Neuronal stem cell (in vitro differentiated cells): ENCODE data around the gene TNFRSF4.

Experiments
- DNase-seq: peaks from one replicate; pipeline ENCODE4 v3.0.0-alpha.2; 2013; ENCODE audit warnings: low spot score
- H2AFZ ChIP-seq: one replicate; pipeline ENCODE4 v1.6.1; 2013; ENCODE audit warnings: mild to moderate bottlenecking, low read length, inconsistent platforms
- H2AK5ac ChIP-seq: 2 replicates; pipeline ENCODE4 v1.6.1; 2013; ENCODE audit warnings: low read depth, mild to moderate bottlenecking, inconsistent platforms, low read length, moderate library complexity, mixed read lengths
- H2BK120ac ChIP-seq: 2 replicates; pipeline ENCODE4 v1.6.1; 2013; ENCODE audit warnings: low read depth, mild to moderate bottlenecking, inconsistent platforms, low read length, moderate library complexity, mixed read lengths
- H2BK12ac ChIP-seq: one replicate; pipeline ENCODE4 v1.6.1; 2013; ENCODE audit warnings: low read length, inconsistent platforms
- H2BK15ac ChIP-seq: 2 replicates; pipeline ENCODE4 v1.6.1; 2013; ENCODE audit warnings: mild to moderate bottlenecking, low read length, inconsistent platforms, mixed read lengths
- H2BK5ac ChIP-seq: one replicate; pipeline ENCODE4 v1.6.1; 2013; ENCODE audit warnings: inconsistent platforms, mild to moderate bottlenecking, low read length, moderate library complexity
- H3K14ac ChIP-seq: one replicate; pipeline ENCODE4 v1.6.1; 2013; ENCODE audit warnings: low read length, inconsistent platforms
- H3K18ac ChIP-seq: 2 replicates; pipeline ENCODE4 v1.6.1; 2013; ENCODE audit warnings: low read length, inconsistent platforms
- H3K23ac ChIP-seq: 2 replicates; pipeline ENCODE4 v1.6.1; 2013; ENCODE audit warnings: low read depth, mild to moderate bottlenecking, mixed read lengths, low read length, inconsistent platforms; ENCODE audit not compliant: poor library complexity
- H3K27ac ChIP-seq: replicated peaks from 3 replicates; pipeline ENCODE4 v1.5.1; 2013; ENCODE audit warnings: low read length, inconsistent platforms
- H3K27me3 ChIP-seq, 3 experiments: 2 replicates each; pipeline ENCODE4 v1.6.1; 2013; ENCODE audit warnings: low read length in 3 of 3, mild to moderate bottlenecking in 2 of 3, inconsistent platforms in 1 of 3, low read depth in 1 of 3, mixed read lengths in 1 of 3, moderate library complexity in 1 of 3; ENCODE audit not compliant: control insufficient read depth in 3 of 3, insufficient read depth in 3 of 3
- H3K36me3 ChIP-seq, 2 donors: replicated peaks in 1 of 2; 2 replicates each; pipeline ENCODE4 v1.6.1; 2013; ENCODE audit warnings: low read length in 2 of 2; ENCODE audit not compliant: control insufficient read depth in 2 of 2, insufficient read depth in 2 of 2
- H3K4ac ChIP-seq: 2 replicates; pipeline ENCODE4 v1.6.1; 2013; ENCODE audit warnings: inconsistent platforms, mild to moderate bottlenecking, low read length, moderate library complexity
- H3K4me1 ChIP-seq, 2 donors: 1 replicate in 1 of 2; 2 replicates in 1 of 2; pipeline ENCODE4 v1.6.1; 2013; ENCODE audit warnings: low read length in 2 of 2, low read depth in 1 of 2; ENCODE audit not compliant: control insufficient read depth in 2 of 2, insufficient read depth in 1 of 2
- H3K4me2 ChIP-seq: one replicate; pipeline ENCODE4 v1.6.1; 2013; ENCODE audit warnings: mild to moderate bottlenecking, low read length, inconsistent platforms; ENCODE audit not compliant: insufficient read depth, poor library complexity, severe bottlenecking
- H3K4me3 ChIP-seq, 2 donors: 2 replicates each; pipeline ENCODE4 v1.5.1; 2013; ENCODE audit warnings: low read length in 2 of 2, mild to moderate bottlenecking in 2 of 2, inconsistent platforms in 1 of 2, moderate library complexity in 1 of 2
- H3K79me1 ChIP-seq: one replicate; pipeline ENCODE4 v1.6.1; 2013; ENCODE audit warnings: low read depth, mild to moderate bottlenecking, inconsistent platforms, low read length, moderate library complexity
- H3K9ac ChIP-seq: one replicate; pipeline ENCODE4 v1.6.1; 2013; ENCODE audit warnings: mild to moderate bottlenecking, low read depth, low read length, inconsistent platforms; ENCODE audit not compliant: poor library complexity
- H3K9me3 ChIP-seq, 2 donors: replicated peaks in 1 of 2; 2 replicates each; pipeline versions ENCODE3 to v1.6.1; 2013; ENCODE audit warnings: low read length in 2 of 2, mild to moderate bottlenecking in 2 of 2, inconsistent platforms in 1 of 2, low read depth in 1 of 2, mixed read lengths in 1 of 2, moderate library complexity in 1 of 2; ENCODE audit not compliant: control insufficient read depth in 2 of 2, insufficient read depth in 1 of 2
- H4K8ac ChIP-seq: one replicate; pipeline ENCODE4 v1.6.1; 2013; ENCODE audit warnings: low read depth, mild to moderate bottlenecking, inconsistent platforms, low read length, moderate library complexity
- H4K91ac ChIP-seq: one replicate; pipeline ENCODE4 v1.6.1; 2013; ENCODE audit warnings: low read length, low read depth, mild to moderate bottlenecking, inconsistent platforms; ENCODE audit not compliant: poor library complexity
- WGBS, 2 donors: extraction: QIAGEN DNeasy Blood & Tissue Kit; methylation state at CpG; one replicate each; pipeline ENCODE4 v1.1.7; 2013; ENCODE audit warnings: missing lambda C conversion rate in 2 of 2, mixed read lengths in 1 of 2; ENCODE audit not compliant: insufficient read length in 2 of 2, insufficient replicate concordance in 1 of 2; ENCODE audit errors: extremely low coverage in 2 of 2; 5-methylcytosine and 5-hydroxymethylcytosine counted together

Gene TNFRSF4

DNA sequence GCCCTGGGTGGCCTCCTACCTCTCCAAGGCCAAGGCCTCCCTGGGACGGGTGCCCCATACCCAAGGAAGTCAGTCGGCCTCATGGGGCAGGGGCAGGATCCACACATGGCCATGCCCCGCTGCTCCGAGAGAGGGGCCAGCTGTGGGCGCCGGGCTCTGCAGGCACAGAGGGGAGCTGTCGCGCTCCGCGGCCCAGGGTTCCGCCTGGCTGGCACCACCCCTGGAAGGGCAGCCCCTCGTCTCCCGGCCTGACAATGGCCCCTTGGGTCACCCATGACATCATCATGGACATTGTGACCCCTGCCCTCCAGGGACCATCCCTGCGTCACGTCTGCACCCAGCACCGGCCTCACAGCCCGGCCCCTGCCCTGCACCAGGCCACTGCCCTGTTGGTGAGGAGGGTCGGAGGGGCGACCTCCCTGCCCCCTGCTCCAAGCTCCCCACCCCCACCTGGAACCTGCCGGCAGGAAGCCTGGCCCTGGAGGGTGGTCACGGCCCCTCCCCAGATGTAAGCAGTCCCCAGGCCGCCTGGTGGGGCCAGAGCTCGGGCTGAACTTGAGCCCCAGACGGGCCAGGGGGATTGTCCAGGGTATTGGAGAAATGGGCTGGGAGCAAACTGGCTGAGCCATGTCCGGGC lies 34.5 kb downstream of the TNFRSF4 start:
- Histone ChIP-seq H3K4me2 (no peak overlapping the region), H3K23ac (peak overlapping the region; percentile 89), H2BK5ac (no peak overlapping the region), H2BK12ac (no peak overlapping the region), H3K9ac (no peak overlapping the region), H3K4ac (no peak overlapping the region), H3K4me3 (no peak overlapping the region), H2AFZ (no peak overlapping the region), H3K14ac (peak overlapping the region; percentile 56), H3K9me3 (peaks cover 0 to 7% of the 10 kb centered on the region in 2 donors), H3K27me3 (peaks cover 0 to 33% (median 10%) of the 10 kb centered on the region in 3 experiments), H4K8ac (no peak overlapping the region), H3K27ac (no peak overlapping the region), H2AK5ac (peak overlapping the region; percentile 96), H3K79me1 (peaks cover 6% of the 10 kb centered on the region), H3K18ac (peak overlapping the region; percentile 48), H3K4me1 (peaks cover 6 to 8% of the 10 kb centered on the region in 2 donors), H3K36me3 (no peaks in the 10 kb centered on the region), H4K91ac (no peak overlapping the region), H2BK15ac (peak overlapping the region; percentile 89), H2BK120ac (no peak overlapping the region)
- no CpG with 5 or more reads among the region's 25 CpGs for WGBS, 2 donors
- no peak for DNase-seq

DNA sequence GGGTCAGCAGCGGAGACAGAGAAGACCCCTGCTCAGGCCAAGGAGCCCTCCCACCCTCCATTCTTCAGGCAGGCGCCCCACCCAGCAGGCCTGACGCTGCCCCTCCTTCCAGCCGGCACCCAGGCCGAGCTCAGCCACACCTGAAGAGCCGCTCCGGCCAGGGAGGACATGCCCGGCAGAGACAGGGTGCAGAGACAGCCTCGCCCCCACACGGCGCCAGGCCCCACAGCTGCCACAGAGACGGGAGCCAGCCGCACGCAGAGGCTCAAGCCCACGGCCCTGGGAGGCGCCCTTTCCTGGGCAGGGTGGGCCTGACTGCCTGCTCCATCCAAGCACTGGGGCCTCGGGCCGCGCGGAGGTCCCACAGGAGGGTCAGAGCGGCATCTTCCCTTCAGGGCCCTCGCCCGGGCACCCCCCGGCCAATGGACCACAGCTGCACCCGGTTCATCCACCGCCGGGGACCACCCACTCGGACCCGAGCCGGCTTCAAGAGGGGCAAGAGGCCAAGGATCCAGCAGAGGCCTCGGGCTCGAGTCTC lies 35.1 kb downstream of the TNFRSF4 start:
- H4K8ac ChIP-seq, result no peak overlapping the region
- peak overlapping the region; percentile 56 for H3K14ac ChIP-seq
- H3K9ac ChIP-seq, result peak overlapping the region; percentile 77
- H3K27ac ChIP-seq, result no peak overlapping the region
- H3K4me3 ChIP-seq, result no peak overlapping the region
- peaks cover 4% of the 10 kb centered on the region for H3K79me1 ChIP-seq
- peak overlapping the region; percentile 90 for H3K18ac ChIP-seq
- H4K91ac ChIP-seq, result no peak overlapping the region
- no CpG with 5 or more reads among the region's 32 CpGs for WGBS, 2 donors
- peak overlapping the region; percentile 96 for H2AK5ac ChIP-seq
- H2BK120ac ChIP-seq, result no peak overlapping the region
- peaks cover 9 to 12% of the 10 kb centered on the region in 2 donors for H3K4me1 ChIP-seq
- no peaks in the 10 kb centered on the region for H3K36me3 ChIP-seq
- peak overlapping the region; percentile 89 for H2BK15ac ChIP-seq
- H3K4me2 ChIP-seq, result no peak overlapping the region
- H2BK5ac ChIP-seq, result no peak overlapping the region
- H3K23ac ChIP-seq, result peak overlapping the region; percentile 89
- no peak for DNase-seq
- H3K9me3 ChIP-seq, result peaks cover 0 to 7% of the 10 kb centered on the region in 2 donors
- peaks cover 0 to 38% (median 10%) of the 10 kb centered on the region in 3 experiments for H3K27me3 ChIP-seq
- no peak overlapping the region for H3K4ac ChIP-seq
- H2AFZ ChIP-seq, result no peak overlapping the region
- H2BK12ac ChIP-seq, result peak overlapping the region; percentile 22

DNA sequence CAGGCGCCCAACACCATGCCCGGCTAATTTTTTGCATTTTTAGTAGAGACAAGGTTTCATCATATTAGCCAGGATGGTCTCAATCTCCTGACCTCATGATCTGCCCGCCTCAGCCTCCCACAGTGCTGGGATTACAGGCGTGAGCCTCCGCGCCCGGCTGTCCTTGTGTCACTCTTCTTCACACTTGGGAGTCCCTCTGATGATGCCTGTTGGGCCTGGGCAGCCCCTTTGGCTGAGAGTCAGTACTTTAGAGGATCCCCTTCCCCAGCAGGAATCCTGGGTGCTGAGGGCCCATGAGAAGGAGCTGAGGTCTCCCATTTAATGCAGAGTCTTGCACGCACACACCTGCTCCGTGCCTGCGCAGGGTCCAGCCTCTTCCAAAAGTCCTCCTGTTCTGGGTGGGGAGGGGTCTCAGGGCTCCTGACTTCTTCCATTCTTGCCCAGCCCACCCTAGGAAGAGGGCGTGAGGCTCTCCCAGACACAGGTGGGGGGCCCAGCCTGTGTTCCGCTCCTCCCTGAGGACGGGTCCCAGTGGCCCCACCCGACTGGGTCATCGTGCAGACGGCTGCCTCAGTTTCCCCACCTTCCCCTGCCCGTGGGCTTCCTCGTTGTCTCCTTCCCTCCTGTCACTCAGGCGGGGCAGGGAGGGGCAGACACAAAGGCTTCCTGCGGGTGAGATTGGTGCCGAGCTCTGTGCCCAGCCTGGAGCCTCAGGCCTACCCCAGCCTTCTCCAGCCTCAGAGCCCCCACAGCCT lies 36.3 kb downstream of the TNFRSF4 start:
- H3K36me3 ChIP-seq, result no peaks in the 10 kb centered on the region
- H3K4ac ChIP-seq, result no peak overlapping the region
- H4K91ac ChIP-seq, result no peak overlapping the region
- H3K23ac ChIP-seq, result peak overlapping the region; percentile 16
- no peak overlapping the region for H3K27ac ChIP-seq
- H3K4me2 ChIP-seq, result no peak overlapping the region
- peaks cover 2% of the 10 kb centered on the region for H3K79me1 ChIP-seq
- WGBS, 2 donors, result no CpG with 5 or more reads among the region's 21 CpGs
- peaks cover 0 to 48% (median 10%) of the 10 kb centered on the region in 3 experiments for H3K27me3 ChIP-seq
- no peak overlapping the region for H2AK5ac ChIP-seq
- H2BK5ac ChIP-seq, result no peak overlapping the region
- no peak overlapping the region for H3K4me3 ChIP-seq
- no peak overlapping the region for H4K8ac ChIP-seq
- no peak for DNase-seq
- no peak overlapping the region for H3K18ac ChIP-seq
- H2BK12ac ChIP-seq, result peak overlapping the region; percentile 41
- peaks cover 16 to 18% of the 10 kb centered on the region in 2 donors for H3K4me1 ChIP-seq
- H3K9me3 ChIP-seq, result peaks cover 0 to 7% of the 10 kb centered on the region in 2 donors
- no peak overlapping the region for H2AFZ ChIP-seq
- no peak overlapping the region for H2BK120ac ChIP-seq
- peak overlapping the region; percentile 3 for H2BK15ac ChIP-seq
- H3K14ac ChIP-seq, result no peak overlapping the region
- no peak overlapping the region for H3K9ac ChIP-seq

DNA sequence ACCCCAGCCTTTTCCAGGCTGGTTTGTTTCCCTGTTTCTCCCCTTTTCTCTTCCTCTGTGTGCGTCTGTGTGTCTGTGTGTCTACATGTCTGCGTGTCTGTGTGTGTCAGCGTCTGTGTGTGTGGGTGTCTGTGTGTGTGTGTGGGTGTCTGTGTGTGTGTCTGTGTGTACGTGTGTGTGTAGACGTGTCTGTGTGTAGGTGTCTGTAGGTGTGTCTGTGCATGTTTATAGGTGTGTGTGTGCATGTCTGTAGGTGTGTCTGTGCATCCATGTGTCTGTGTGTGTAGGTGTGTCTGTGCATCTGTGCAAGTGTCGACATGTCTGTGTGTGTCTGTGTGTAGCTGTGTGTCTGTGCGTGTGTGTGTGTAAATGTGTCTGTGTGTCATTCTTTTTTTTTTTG lies 37.0 kb downstream of the TNFRSF4 start:
- Histone ChIP-seq H3K79me1 (peaks cover 2% of the 10 kb centered on the region), H3K4me3 (peak overlapping the region in 1 of 2 donors; percentile 70), H2BK15ac (no peak overlapping the region), H3K4ac (no peak overlapping the region), H4K8ac (no peak overlapping the region), H3K4me1 (peaks cover 16 to 18% of the 10 kb centered on the region in 2 donors), H3K36me3 (no peaks in the 10 kb centered on the region), H2AFZ (no peak overlapping the region), H2BK12ac (peak overlapping the region; percentile 88), H2AK5ac (no peak overlapping the region), H2BK120ac (no peak overlapping the region), H3K27ac (no peak overlapping the region), H3K4me2 (no peak overlapping the region), H2BK5ac (no peak overlapping the region), H3K18ac (no peak overlapping the region), H3K14ac (peak overlapping the region; percentile 47), H3K9ac (peak overlapping the region; percentile 16), H3K27me3 (peaks cover 0 to 53% (median 10%) of the 10 kb centered on the region in 3 experiments), H3K9me3 (peaks cover 0 to 7% of the 10 kb centered on the region in 2 donors), H3K23ac (peak overlapping the region; percentile 75), H4K91ac (no peak overlapping the region)
- DNase-seq, result no peak
- WGBS, 2 donors, result no CpG with 5 or more reads among the region's 7 CpGs
